ENCODE measurements around the gene CCDC178.

CCDC178 gene

GRCh38 chr18:33034212-33034611 is 406.3 kb downstream of the CCDC178 start:
- TF ChIP-seq, protein P1, sequence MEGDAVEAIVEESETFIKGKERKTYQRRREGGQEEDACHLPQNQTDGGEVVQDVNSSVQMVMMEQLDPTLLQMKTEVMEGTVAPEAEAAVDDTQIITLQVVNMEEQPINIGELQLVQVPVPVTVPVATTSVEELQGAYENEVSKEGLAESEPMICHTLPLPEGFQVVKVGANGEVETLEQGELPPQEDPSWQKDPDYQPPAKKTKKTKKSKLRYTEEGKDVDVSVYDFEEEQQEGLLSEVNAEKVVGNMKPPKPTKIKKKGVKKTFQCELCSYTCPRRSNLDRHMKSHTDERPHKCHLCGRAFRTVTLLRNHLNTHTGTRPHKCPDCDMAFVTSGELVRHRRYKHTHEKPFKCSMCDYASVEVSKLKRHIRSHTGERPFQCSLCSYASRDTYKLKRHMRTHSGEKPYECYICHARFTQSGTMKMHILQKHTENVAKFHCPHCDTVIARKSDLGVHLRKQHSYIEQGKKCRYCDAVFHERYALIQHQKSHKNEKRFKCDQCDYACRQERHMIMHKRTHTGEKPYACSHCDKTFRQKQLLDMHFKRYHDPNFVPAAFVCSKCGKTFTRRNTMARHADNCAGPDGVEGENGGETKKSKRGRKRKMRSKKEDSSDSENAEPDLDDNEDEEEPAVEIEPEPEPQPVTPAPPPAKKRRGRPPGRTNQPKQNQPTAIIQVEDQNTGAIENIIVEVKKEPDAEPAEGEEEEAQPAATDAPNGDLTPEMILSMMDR (IDR thresholded peaks at IDR 0.05; ENCODE audit: control insufficient read depth, insufficient read depth, low read depth, low read length, missing control alignments): no peak
- H3K4me3 ChIP-seq (ENCODE audit: control insufficient read depth, low read depth, low read length): no peak overlapping the region
- no peak for DNase-seq (ENCODE audit: low read depth)

- no peak overlapping the region for H3K4me3 ChIP-seq (ENCODE audit: control insufficient read depth, low read depth, low read length)
- TF ChIP-seq, protein P1 (IDR thresholded peaks at IDR 0.05; ENCODE audit: control insufficient read depth, insufficient read depth, low read depth, low read length, missing control alignments): no peak
- DNase-seq (ENCODE audit: low read depth): no peak
Observed at GRCh38 chr18:33022370-33022769, 418.2 kb downstream of the CCDC178 start.

GRCh38 chr18:33020877-33021276 is 419.6 kb downstream of the CCDC178 start:
- TF ChIP-seq, protein P1 (IDR thresholded peaks at IDR 0.05; ENCODE audit: control insufficient read depth, insufficient read depth, low read depth, low read length, missing control alignments): no peak
- DNase-seq (ENCODE audit: low read depth): no peak
- no peak overlapping the region for H3K4me3 ChIP-seq (ENCODE audit: control insufficient read depth, low read depth, low read length)

- DNase-seq (ENCODE audit: low read depth): no peak
- no peak overlapping the region for H3K4me3 ChIP-seq (ENCODE audit: control insufficient read depth, low read depth, low read length)
- TF ChIP-seq, protein P1 (IDR thresholded peaks at IDR 0.05; ENCODE audit: control insufficient read depth, insufficient read depth, low read depth, low read length, missing control alignments): no peak
Observed at GRCh38 chr18:33014060-33014796, 426.3 kb downstream of the CCDC178 start.

- H3K4me3 ChIP-seq (ENCODE audit: control insufficient read depth, low read depth, low read length): no peak overlapping the region
- TF ChIP-seq, protein P1 (IDR thresholded peaks at IDR 0.05; ENCODE audit: control insufficient read depth, insufficient read depth, low read depth, low read length, missing control alignments): no peak
- no peak for DNase-seq (ENCODE audit: low read depth)
Observed at GRCh38 chr18:33010149-33010548, 430.4 kb downstream of the CCDC178 start.

- DNase-seq (ENCODE audit: low read depth): no peak
- H3K4me3 ChIP-seq (ENCODE audit: control insufficient read depth, low read depth, low read length): no peak overlapping the region
- TF ChIP-seq, protein P1 (IDR thresholded peaks at IDR 0.05; ENCODE audit: control insufficient read depth, insufficient read depth, low read depth, low read length, missing control alignments): no peak
Observed at GRCh38 chr18:32998921-32999320, 441.6 kb downstream of the CCDC178 start.
